Thoracic aorta (tissue), 2 donors: ENCODE results near the gene ZNF385C. TPM values are rescaled to one million over a fixed set of nuclear protein-coding genes. Genes with fewer than 3 reads are reported as not detected.
"Not testable (repeated sequence)": the region's sequence is repeated elsewhere in the genome, so short reads cannot be mapped to it uniquely, and the experiment has no call there.

Experiments used
- ATAC-seq: fragments of 150-250 bp; one replicate; pipeline ENCODE4 v1.8.0; 2017; ENCODE audit warnings: low read depth; ENCODE audit not compliant: insufficient number of reproducible peaks, low FRiP score
- DNase-seq: peaks from one replicate; pipeline ENCODE4 v3.0.0-alpha.2; 2020; ENCODE audit warnings: low spot score
- H3K27ac ChIP-seq, 2 donors: fragments of 200-600 bp; sonication (generic); 1 replicate in 1 of 2; 2 replicates in 1 of 2; pipeline ENCODE4 v1.5.1; 2016; ENCODE audit warnings: mild to moderate bottlenecking in 2 of 2, moderate library complexity in 2 of 2
- H3K27me3 ChIP-seq: fragments of 200-600 bp; sonication (generic); replicated peaks from 2 replicates; pipeline ENCODE4 v1.6.0; 2016; ENCODE audit warnings: mild to moderate bottlenecking; ENCODE audit not compliant: insufficient read depth
- H3K36me3 ChIP-seq: fragments of 200-600 bp; sonication (generic); one replicate; pipeline ENCODE4 v1.5.1; 2016
- H3K4me1 ChIP-seq, 2 donors: fragments of 200-600 bp; sonication (generic); 1 replicate in 1 of 2; 2 replicates in 1 of 2; pipeline versions ENCODE4 v1.5.1 to v1.6.0; 2016; ENCODE audit warnings: low read depth in 2 of 2, mild to moderate bottlenecking in 1 of 2; ENCODE audit not compliant: control insufficient read depth in 1 of 2
- H3K4me3 ChIP-seq: fragments of 200-600 bp; sonication (generic); 2 replicates; pipeline ENCODE4 v1.5.1; 2016; ENCODE audit warnings: mild to moderate bottlenecking
- H3K9me3 ChIP-seq: fragments of 200-600 bp; sonication (generic); 2 replicates; pipeline ENCODE4 v1.5.1; 2016
- total RNA-seq, 2 donors: library from RNA; depleted of rRNA; stranded (reverse); fragments of >200 nt; gene quantifications; one replicate each; pipeline versions ENCODE4 v1.1.0 to v1.2.3, GENCODE V29; 2016
- TF ChIP-seq, protein P1 (sequence below): fragments of 200-600 bp; sonication (generic); IDR thresholded peaks from one replicate; pipeline ENCODE4 v1.5.1; 2019; ENCODE audit warnings: antibody characterized with exemption

ZNF385C gene
- total RNA-seq, 2 donors from 2014 or later, result not detected

DNA sequence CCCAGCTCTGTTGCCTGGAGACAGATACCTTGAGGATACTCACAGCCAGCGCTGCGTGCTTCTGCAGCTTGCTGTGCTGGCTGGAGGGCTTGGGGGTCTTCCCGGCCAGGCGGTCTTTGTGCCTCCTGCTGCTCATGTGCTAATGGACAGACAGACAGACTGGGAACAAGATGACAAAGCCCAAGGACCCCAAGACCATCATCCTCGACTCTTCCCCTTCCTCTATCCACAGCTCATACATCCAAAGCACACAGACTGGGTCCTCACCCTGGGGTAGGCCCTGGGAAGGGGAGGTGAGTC, 70.7 kb downstream of the ZNF385C start:
- Histone ChIP-seq H3K4me3 (no peak overlapping the region), H3K4me1 (peaks cover 8 to 19% of the 10 kb centered on the region in 2 donors), H3K36me3 (peaks cover 16% of the 10 kb centered on the region), H3K27ac (no peak overlapping the region), H3K9me3 (no peaks in the 10 kb centered on the region), H3K27me3 (no peaks in the 10 kb centered on the region)
- ATAC-seq (no peak), DNase-seq (no peak)
- TF ChIP-seq, protein P1, sequence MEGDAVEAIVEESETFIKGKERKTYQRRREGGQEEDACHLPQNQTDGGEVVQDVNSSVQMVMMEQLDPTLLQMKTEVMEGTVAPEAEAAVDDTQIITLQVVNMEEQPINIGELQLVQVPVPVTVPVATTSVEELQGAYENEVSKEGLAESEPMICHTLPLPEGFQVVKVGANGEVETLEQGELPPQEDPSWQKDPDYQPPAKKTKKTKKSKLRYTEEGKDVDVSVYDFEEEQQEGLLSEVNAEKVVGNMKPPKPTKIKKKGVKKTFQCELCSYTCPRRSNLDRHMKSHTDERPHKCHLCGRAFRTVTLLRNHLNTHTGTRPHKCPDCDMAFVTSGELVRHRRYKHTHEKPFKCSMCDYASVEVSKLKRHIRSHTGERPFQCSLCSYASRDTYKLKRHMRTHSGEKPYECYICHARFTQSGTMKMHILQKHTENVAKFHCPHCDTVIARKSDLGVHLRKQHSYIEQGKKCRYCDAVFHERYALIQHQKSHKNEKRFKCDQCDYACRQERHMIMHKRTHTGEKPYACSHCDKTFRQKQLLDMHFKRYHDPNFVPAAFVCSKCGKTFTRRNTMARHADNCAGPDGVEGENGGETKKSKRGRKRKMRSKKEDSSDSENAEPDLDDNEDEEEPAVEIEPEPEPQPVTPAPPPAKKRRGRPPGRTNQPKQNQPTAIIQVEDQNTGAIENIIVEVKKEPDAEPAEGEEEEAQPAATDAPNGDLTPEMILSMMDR, result no peak

DNA sequence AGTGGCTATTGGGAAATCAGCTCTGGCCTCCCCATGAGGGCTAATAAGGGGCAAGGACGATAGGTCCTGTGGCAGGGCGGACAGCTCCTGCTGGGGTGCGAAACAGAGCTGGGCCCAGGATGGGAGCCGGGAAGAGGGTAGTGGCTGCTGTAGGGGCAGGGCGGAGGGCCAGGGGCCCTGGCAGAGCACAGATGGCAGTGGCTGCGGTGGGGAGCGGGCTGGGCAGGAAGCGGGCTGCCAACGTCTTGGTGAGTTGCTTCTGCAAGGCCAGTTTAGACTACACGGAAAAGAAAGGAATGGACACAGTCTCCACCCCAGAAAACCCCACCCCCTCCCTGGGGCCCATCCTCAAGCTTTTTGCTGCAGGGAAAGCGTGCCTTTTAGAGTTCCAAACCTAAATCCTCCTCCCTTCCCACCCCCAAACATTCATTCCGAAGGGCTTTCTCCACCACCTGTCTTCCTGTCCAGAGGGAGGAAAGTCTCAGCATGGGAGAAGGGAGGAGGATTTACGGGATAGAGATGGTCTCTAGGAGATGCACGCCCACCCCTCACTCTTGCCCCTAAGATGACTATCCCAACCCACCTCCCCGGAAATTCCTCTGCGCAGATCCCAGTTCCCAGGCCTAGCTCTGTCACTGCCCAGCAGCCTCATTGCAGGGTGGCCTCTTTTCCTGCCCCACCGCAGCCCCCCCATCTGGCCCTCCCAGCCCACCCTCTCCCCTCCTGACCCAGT, 71.2 kb downstream of the ZNF385C start:
- TF ChIP-seq, protein P1, result no peak
- H3K4me1 ChIP-seq, result peaks cover 8 to 19% of the 10 kb centered on the region in 2 donors
- H3K27me3 ChIP-seq, result no peaks in the 10 kb centered on the region
- H3K36me3 ChIP-seq, result peaks cover 21% of the 10 kb centered on the region
- DNase-seq (no peak), ATAC-seq (no peak)
- no peaks in the 10 kb centered on the region for H3K9me3 ChIP-seq
- no peak overlapping the region for H3K27ac ChIP-seq
- no peak overlapping the region for H3K4me3 ChIP-seq

DNA sequence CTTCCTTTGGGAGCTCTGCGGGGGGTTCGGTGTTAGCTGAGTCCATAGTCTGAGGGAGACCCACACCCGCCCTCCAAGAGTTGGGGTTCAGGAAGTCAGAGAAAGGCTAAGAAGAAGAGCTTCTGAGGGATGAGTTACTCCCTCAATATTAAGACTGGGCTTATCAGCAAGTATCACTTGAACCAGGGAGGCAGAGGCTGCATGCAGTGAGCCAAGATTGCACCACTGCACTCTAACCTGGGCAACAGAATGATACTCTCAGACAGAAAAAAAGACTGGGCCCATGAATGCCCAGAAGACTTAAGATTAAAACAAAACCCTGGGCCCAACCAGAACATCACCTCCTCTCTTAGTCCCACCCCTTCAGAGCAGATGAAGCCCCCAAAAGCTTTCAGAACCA, 72.3 kb downstream of the ZNF385C start:
- no peak for ATAC-seq
- peaks cover 9 to 26% of the 10 kb centered on the region in 2 donors for H3K4me1 ChIP-seq
- H3K36me3 ChIP-seq, result peaks cover 21% of the 10 kb centered on the region
- no peaks in the 10 kb centered on the region for H3K9me3 ChIP-seq
- no peak overlapping the region for H3K27ac ChIP-seq
- no peak overlapping the region for H3K4me3 ChIP-seq
- TF ChIP-seq, protein P1, result no peak
- no peaks in the 10 kb centered on the region for H3K27me3 ChIP-seq
- DNase-seq, result no peak

DNA sequence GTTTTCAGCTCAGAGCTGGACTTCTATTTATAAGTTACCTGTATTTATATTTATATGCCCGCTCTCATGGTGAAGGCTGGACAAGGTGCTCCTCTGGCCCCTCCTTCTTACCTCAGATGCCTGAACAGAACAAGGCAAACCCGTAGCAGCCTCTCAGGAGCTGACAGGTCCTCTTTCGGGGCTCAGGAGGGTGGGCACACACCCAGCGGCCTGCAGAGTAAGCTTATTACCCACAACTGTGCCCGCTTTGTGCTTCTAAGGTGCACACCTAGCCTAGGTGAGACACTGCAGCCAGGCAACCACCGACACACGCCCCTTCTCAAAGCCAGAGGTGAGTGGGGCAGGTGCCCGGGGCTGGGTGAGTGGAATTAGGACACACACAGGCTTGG, 73.1 kb downstream of the ZNF385C start:
- Histone ChIP-seq H3K4me1 (peaks cover 15 to 32% of the 10 kb centered on the region in 2 donors), H3K27ac (peak overlapping the region in 1 of 2 donors; percentile 47), H3K36me3 (peaks cover 21% of the 10 kb centered on the region), H3K27me3 (no peaks in the 10 kb centered on the region), H3K4me3 (peak overlapping the region; percentile 45), H3K9me3 (no peaks in the 10 kb centered on the region)
- no peak for DNase-seq
- no peak for ATAC-seq
- TF ChIP-seq, protein P1, result peak; percentile 2

DNA sequence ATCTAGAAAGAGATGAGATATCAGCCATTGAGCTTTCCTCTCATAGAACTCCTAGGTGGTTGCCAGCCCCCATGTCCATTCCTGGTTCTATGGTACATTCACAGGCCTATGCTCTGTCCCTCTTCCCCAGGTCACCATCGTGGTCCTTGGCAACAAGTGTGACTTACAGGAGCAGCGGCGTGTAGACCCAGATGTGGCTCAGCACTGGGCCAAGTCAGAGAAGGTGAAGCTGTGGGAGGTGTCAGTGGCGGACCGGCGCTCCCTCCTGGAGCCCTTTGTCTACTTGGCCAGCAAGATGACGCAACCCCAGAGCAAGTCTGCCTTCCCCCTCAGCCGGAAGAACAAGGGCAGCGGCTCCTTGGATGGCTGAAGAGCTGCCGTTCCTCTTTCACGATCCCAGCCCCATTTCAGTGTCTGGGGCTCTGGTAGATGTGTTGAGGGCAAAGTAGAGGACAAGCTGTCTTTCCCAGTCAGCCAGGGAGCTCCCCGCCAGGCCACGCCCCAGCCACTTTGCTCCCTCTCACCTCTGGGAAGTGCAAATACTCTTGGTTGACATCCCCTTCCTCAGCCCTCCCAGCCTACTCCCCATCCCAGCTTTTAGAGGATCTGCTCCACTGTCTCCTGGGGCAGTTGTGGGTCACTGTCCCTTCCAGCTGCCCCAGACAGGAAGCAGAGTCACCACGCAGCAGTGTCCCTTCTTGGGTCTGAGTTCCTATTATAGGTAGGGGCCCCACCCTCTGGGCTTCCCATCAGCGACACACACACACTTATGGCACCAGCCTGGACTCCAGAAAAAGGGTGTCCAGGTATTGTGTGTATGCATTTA, 74.5 kb downstream of the ZNF385C start:
- Histone ChIP-seq H3K36me3 (peaks cover 21% of the 10 kb centered on the region), H3K9me3 (no peaks in the 10 kb centered on the region), H3K4me3 (no peak overlapping the region), H3K27ac (peak overlapping the region in 1 of 2 donors; percentile 37), H3K27me3 (no peaks in the 10 kb centered on the region), H3K4me1 (peaks cover 21 to 32% of the 10 kb centered on the region in 2 donors)
- DNase-seq (no peak), ATAC-seq (no peak)
- TF ChIP-seq, protein P1, result no peak

DNA sequence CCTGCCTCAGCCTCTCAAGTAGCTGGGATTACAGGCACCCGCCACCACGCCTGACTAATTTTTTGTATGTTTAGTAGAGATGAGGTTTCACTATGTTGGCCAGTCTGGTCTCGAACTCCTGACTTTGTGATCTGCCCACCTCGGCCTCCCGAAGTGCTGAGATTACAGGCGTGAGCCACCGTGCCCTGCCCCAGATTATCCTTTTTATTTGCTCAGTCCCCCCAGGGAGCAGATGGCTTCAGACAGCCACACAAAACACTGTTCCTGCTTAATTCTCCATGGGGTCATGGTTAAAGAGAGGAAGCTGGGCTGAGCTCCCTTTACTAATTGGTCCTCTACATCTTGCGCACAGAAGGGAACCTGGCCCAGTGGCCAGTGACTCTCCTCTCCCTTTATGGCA, 77.4 kb downstream of the ZNF385C start:
- Histone ChIP-seq H3K27ac (peak overlapping the region in 1 of 2 donors; percentile 13), H3K36me3 (peaks cover 21% of the 10 kb centered on the region), H3K4me1 (peaks cover 23 to 45% of the 10 kb centered on the region in 2 donors), H3K4me3 (peak overlapping the region; percentile 97)
- not testable (repeated sequence) for H3K9me3 ChIP-seq, ATAC-seq, DNase-seq, H3K27me3 ChIP-seq
